Neural crest cell (in vitro differentiated cells): ENCODE data around the gene IPO11. TPM values are rescaled to one million over a fixed set of nuclear protein-coding genes. Genes with fewer than 3 reads are reported as not detected.

ENCODE experiments used
- DNase-seq: peaks from one replicate; pipeline ENCODE4 v3.0.0; 2021; ENCODE audit warnings: low read depth, mixed read lengths, low spot score
- H3K27ac Mint-ChIP-seq: one replicate; pipeline ENCODE4 v1.8.0; 2021; ENCODE audit warnings: mild to moderate bottlenecking, mixed read lengths; ENCODE audit not compliant: unreplicated experiment
- H3K27me3 Mint-ChIP-seq: 2 replicates; pipeline ENCODE4 v1.8.0; 2021; ENCODE audit warnings: low read depth, mild to moderate bottlenecking, mixed read lengths
- H3K36me3 Mint-ChIP-seq: 2 replicates; pipeline ENCODE4 v1.8.0; 2021; ENCODE audit warnings: low read depth, mild to moderate bottlenecking, mixed read lengths
- H3K4me1 Mint-ChIP-seq: 2 replicates; pipeline ENCODE4 v1.8.0; 2021; ENCODE audit warnings: mixed read lengths
- H3K4me3 Mint-ChIP-seq: one replicate; pipeline ENCODE4 v1.8.0; 2021; ENCODE audit warnings: mild to moderate bottlenecking, mixed read lengths
- H3K9me3 Mint-ChIP-seq: 2 replicates; pipeline ENCODE4 v1.8.0; 2021; ENCODE audit warnings: mixed read lengths
- CTCF ChIP-seq: fragments of 200-600 bp; sonication (generic); conservative IDR thresholded peaks from 2 replicates; pipeline ENCODE4 v1.5.0; 2021; ENCODE audit warnings: antibody characterized with exemption, mild to moderate bottlenecking
- total RNA-seq: library from RNA; stranded (reverse); gene quantifications from 2 replicates; pipeline ENCODE4 v1.2.1, GENCODE V29; 2021

The IPO11 gene
- total RNA-seq, 1 donor from 2014 or later: 48.2 TPM

GRCh38 chr5:62448528-62448927 is 36.0 kb downstream of the IPO11 start:
- Mint-ChIP-seq H3K9me3 (no peaks in the 10 kb centered on the region), H3K4me3 (no peak overlapping the region), H3K36me3 (peaks cover 5% of the 10 kb centered on the region), H3K27me3 (no peaks in the 10 kb centered on the region), H3K4me1 (peaks cover 4% of the 10 kb centered on the region), H3K27ac (no peak overlapping the region)
- TF ChIP-seq CTCF: no peak
- DNase-seq: no peak

GRCh38 chr5:62450259-62450658 is 37.7 kb downstream of the IPO11 start:
- Mint-ChIP-seq H3K9me3 (no peaks in the 10 kb centered on the region), H3K36me3 (peaks cover 5% of the 10 kb centered on the region), H3K27me3 (no peaks in the 10 kb centered on the region), H3K4me1 (no peaks in the 10 kb centered on the region), H3K4me3 (no peak overlapping the region), H3K27ac (no peak overlapping the region)
- DNase-seq: no peak
- TF ChIP-seq CTCF: no peak

GRCh38 chr5:62457071-62457470 is 44.5 kb downstream of the IPO11 start:
- H3K4me3 Mint-ChIP-seq: no peak overlapping the region
- H3K4me1 Mint-ChIP-seq: no peaks in the 10 kb centered on the region
- DNase-seq: no peak

GRCh38 chr5:62460578-62460983 is 48.0 kb downstream of the IPO11 start:
- DNase-seq: no peak
- TF ChIP-seq CTCF: peak; percentile 89
- no peaks in the 10 kb centered on the region for H3K36me3 Mint-ChIP-seq
- no peak overlapping the region for H3K27ac Mint-ChIP-seq
- H3K27me3 Mint-ChIP-seq: no peaks in the 10 kb centered on the region
- no peaks in the 10 kb centered on the region for H3K4me1 Mint-ChIP-seq
- H3K4me3 Mint-ChIP-seq: no peak overlapping the region
- H3K9me3 Mint-ChIP-seq: no peaks in the 10 kb centered on the region

More at GRCh38 chr5:62457071-62457470, 44.5 kb downstream of the IPO11 start:
- Mint-ChIP-seq H3K27me3 (no peaks in the 10 kb centered on the region), H3K9me3 (no peaks in the 10 kb centered on the region), H3K36me3 (peaks cover 3% of the 10 kb centered on the region), H3K27ac (no peak overlapping the region)
- TF ChIP-seq CTCF: no peak

GRCh38 chr5:62461561-62461960 is 49.0 kb downstream of the IPO11 start:
- Mint-ChIP-seq H3K36me3 (no peaks in the 10 kb centered on the region), H3K27me3 (no peaks in the 10 kb centered on the region), H3K27ac (no peak overlapping the region), H3K9me3 (no peaks in the 10 kb centered on the region), H3K4me3 (no peak overlapping the region), H3K4me1 (no peaks in the 10 kb centered on the region)
- DNase-seq: no peak
- no peak for TF ChIP-seq CTCF
